ENCODE results near the gene ZNF436. TPM values are rescaled to one million over a fixed set of nuclear protein-coding genes. Genes with fewer than 3 reads are reported as not detected.

The ZNF436 gene
- polyA plus RNA-seq, 1 of the 3 experiments (the other 2 are of a cell fraction): 5.0 TPM

- Histone ChIP-seq H3K27ac (ENCODE audit: low read depth in 2 of 2, low read length in 1 of 2) (no peak overlapping the region), H3K36me3 (replicated peaks in 1 of 2; ENCODE audit: control insufficient read depth in 1 of 2, insufficient read depth in 2 of 2, low read length in 1 of 2) (peaks cover 3 to 4% of the 10 kb centered on the region in 2 experiments), H3K4me3 (ENCODE audit: low read depth in 2 of 2, low read length in 1 of 2) (no peak overlapping the region), H2AFZ (ENCODE audit: low read depth) (peak overlapping the region; percentile 79; the same call in 1 of the 2 replicates), H3K4me1 (ENCODE audit: control insufficient read depth in 1 of 2, insufficient read depth in 2 of 2, low read depth in 1 of 2, low read length in 1 of 2) (peaks cover 3 to 4% of the 10 kb centered on the region in 2 experiments; a peak in 3 of 4 replicates), H3K9me3 (no peaks in the 10 kb centered on the region), H3K4me2 (no peak overlapping the region), H3K27me3 (ENCODE audit: insufficient read depth) (no peaks in the 10 kb centered on the region), H3K79me2 (ENCODE audit: insufficient read depth) (peaks cover 34% of the 10 kb centered on the region), H3K9me2 (no peaks in the 10 kb centered on the region), H4K20me1 (ENCODE audit: insufficient read depth) (peaks cover 24% of the 10 kb centered on the region), H3F3A (replicated peaks; ENCODE audit: insufficient read depth) (peaks cover 31% of the 10 kb centered on the region), H3K9ac (no peak overlapping the region)
- DNase-seq: no peak
- CTCF ChIA-PET: interaction anchor here (0.8 to 1.0 kb wide), 2 partner anchors 183 to 194 kb away, joined by 3 read pairs; no protein-coding TSS in a partner anchor
- POLR2A ChIA-PET: interaction anchor here (1.8 kb wide), 1 partner anchor 16 kb away, joined by 7 read pairs; no protein-coding TSS in a partner anchor
- TF ChIP-seq YY1 (IDR thresholded peaks at IDR 0.05; ENCODE audit: low read depth) (no peak), IRF3 (IDR thresholded peaks at IDR 0.05; ENCODE audit: low read depth, low read length) (no peak), NFIC (IDR thresholded peaks at IDR 0.05; ENCODE audit: borderline replicate concordance) (no peak)
- WGBS (ENCODE audit: low lambda C conversion rate): 97% methylated on average over 14 of the region's 14 CpGs
Observed at GRCh38 chr1:23345920-23346319, 23.7 kb downstream of the ZNF436 start.

- no peaks in the 10 kb centered on the region for H3K9me3 ChIP-seq
- peaks cover 11 to 13% of the 10 kb centered on the region in 2 experiments for H3K36me3 ChIP-seq (replicated peaks in 1 of 2; ENCODE audit: control insufficient read depth in 1 of 2, insufficient read depth in 2 of 2, low read length in 1 of 2)
- no peaks in the 10 kb centered on the region for H3K9me2 ChIP-seq
- H3K79me2 ChIP-seq (ENCODE audit: insufficient read depth): peaks cover 43% of the 10 kb centered on the region
- peak; percentile 55 for DNase-seq
- peak overlapping the region; percentile 84 for H3K4me2 ChIP-seq
- peak overlapping the region; percentile 91 for H3K9ac ChIP-seq
- H3K4me1 ChIP-seq (ENCODE audit: control insufficient read depth in 1 of 2, insufficient read depth in 2 of 2, low read depth in 1 of 2, low read length in 1 of 2): peaks cover 5 to 11% of the 10 kb centered on the region in 2 experiments; a peak in 3 of 4 replicates
- peak overlapping the region; percentile 79 for H2AFZ ChIP-seq (ENCODE audit: low read depth)
- H3F3A ChIP-seq (replicated peaks; ENCODE audit: insufficient read depth): peaks cover 31% of the 10 kb centered on the region
- WGBS (ENCODE audit: low lambda C conversion rate): 6% methylated on average over 8 of the region's 8 CpGs
- H3K27ac ChIP-seq (ENCODE audit: low read depth in 2 of 2, low read length in 1 of 2): peak overlapping the region; percentile 98 to 99
- ChIA-PET CTCF (interaction anchor here (0.7 to 1.5 kb wide), 5 partner anchors 23 to 195 kb away, joined by 3 to 8 read pairs (median 5); no protein-coding TSS in a partner anchor), POLR2A (interaction anchor here (0.8 to 1.8 kb wide), 13 partner anchors 9 to 346 kb away, joined by 3 to 37 read pairs (median 7); partner anchors contain the start of genes RPL11 and ZNF436)
- H4K20me1 ChIP-seq (ENCODE audit: insufficient read depth): peaks cover 33% of the 10 kb centered on the region
- H3K27me3 ChIP-seq (ENCODE audit: insufficient read depth): no peaks in the 10 kb centered on the region
- peak overlapping the region; percentile 54 to 95 for H3K4me3 ChIP-seq (ENCODE audit: low read depth in 2 of 2, low read length in 1 of 2)
- no peak for TF ChIP-seq TEAD4 (IDR thresholded peaks at IDR 0.05; ENCODE audit: borderline replicate concordance, insufficient read depth)
- TF ChIP-seq JUND (IDR thresholded peaks at IDR 0.05): no peak
- no peak for TF ChIP-seq USF1 (IDR thresholded peaks at IDR 0.05; ENCODE audit: borderline replicate concordance, low read depth)
- TF ChIP-seq NFIC (IDR thresholded peaks at IDR 0.05; ENCODE audit: borderline replicate concordance): no peak
- TF ChIP-seq TAF1 (IDR thresholded peaks at IDR 0.05; ENCODE audit: borderline replicate concordance, low read depth, low read length): no peak
- TF ChIP-seq TCF12 (IDR thresholded peaks at IDR 0.05): no peak
- TF ChIP-seq ZBTB33 (IDR thresholded peaks at IDR 0.05; ENCODE audit: borderline replicate concordance, low read depth): no peak
- TF ChIP-seq POLR2AphosphoS5 (IDR thresholded peaks at IDR 0.05; ENCODE audit: low read depth, low read length): no peak
- no peak for TF ChIP-seq EZH2phosphoT487 (IDR thresholded peaks at IDR 0.05; ENCODE audit: borderline replicate concordance, low read depth)
- TF ChIP-seq IRF3 (IDR thresholded peaks at IDR 0.05; ENCODE audit: low read depth, low read length): no peak
- TF ChIP-seq FOXM1 (IDR thresholded peaks at IDR 0.05; ENCODE audit: low read depth): no peak
- no peak for TF ChIP-seq FOXJ3 (CRISPR knock-in tag; IDR thresholded peaks at IDR 0.05)
- no peak for TF ChIP-seq REST (IDR thresholded peaks at IDR 0.05; ENCODE audit: low read depth, low read length)
- TF ChIP-seq EP300 (IDR thresholded peaks at IDR 0.05; ENCODE audit: borderline replicate concordance in 1 of 2, low read depth in 1 of 2, low read length in 1 of 2): no peak
- no peak for TF ChIP-seq PBX3 (IDR thresholded peaks at IDR 0.05)
Observed at GRCh38 chr1:23344987-23345472, 24.6 kb downstream of the ZNF436 start.

All from SK-N-SH (cell line).